ENCODE results near the gene TREML4.
A peak's percentile ranks its signal among the peaks of the same experiment; 100 is the strongest.

TREML4 gene

GRCh38 chr6:41252401-41253169 is 24.4 kb downstream of the TREML4 start:
- DNase-seq (ENCODE audit: low read depth in 2 of 2, low spot score in 1 of 2) = no peak

- no peak for DNase-seq (ENCODE audit: low read depth in 2 of 2, low spot score in 1 of 2)
Measured at GRCh38 chr6:41255110-41255509, 27.0 kb downstream of the TREML4 start.

GRCh38 chr6:41255638-41256246 is 27.6 kb downstream of the TREML4 start:
- no peak for DNase-seq (ENCODE audit: low read depth in 2 of 2, low spot score in 1 of 2)

GRCh38 chr6:41256383-41256782 is 28.2 kb downstream of the TREML4 start:
- DNase-seq (ENCODE audit: low read depth in 2 of 2, low spot score in 1 of 2) = no peak

GRCh38 chr6:41257369-41258195 is 29.4 kb downstream of the TREML4 start:
- no peak for DNase-seq (ENCODE audit: low read depth in 2 of 2, low spot score in 1 of 2)

DNA sequence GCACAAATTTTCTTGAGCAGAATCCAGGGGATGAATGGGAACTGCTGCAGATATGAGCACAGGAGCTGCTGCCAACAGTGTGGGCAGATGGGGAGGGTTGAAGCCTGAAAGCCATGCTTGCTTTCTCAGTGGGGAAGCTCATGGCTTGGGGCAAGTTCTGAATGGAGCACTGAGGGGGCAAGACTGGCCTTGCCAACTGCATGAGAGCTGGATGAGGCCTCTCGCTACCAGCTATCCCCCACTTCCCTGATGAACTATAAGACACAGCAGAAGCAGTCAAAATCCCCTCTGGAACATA is 30.0 kb downstream of the TREML4 start:
- no peak for DNase-seq (ENCODE audit: low read depth in 2 of 2, low spot score in 1 of 2)

DNA sequence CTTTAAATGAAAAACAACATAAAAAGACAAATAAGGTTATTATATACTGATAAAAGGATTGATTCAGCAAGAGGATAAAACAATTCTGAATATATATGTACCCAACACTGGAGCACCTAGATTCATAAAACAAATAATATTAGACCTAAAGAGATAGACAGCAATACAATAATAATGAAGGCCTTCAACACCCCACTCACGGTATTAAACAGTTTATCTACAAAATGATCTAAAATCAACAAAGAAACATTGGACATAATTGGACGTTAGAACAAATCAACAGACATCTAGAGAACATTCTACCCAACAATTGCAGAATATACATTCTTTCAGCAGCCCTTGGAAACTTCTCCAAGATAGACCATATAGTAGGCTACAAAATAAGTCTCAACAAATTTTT is 34.3 kb downstream of the TREML4 start:
- DNase-seq (ENCODE audit: low read depth in 2 of 2, low spot score in 1 of 2) = no peak

DNA sequence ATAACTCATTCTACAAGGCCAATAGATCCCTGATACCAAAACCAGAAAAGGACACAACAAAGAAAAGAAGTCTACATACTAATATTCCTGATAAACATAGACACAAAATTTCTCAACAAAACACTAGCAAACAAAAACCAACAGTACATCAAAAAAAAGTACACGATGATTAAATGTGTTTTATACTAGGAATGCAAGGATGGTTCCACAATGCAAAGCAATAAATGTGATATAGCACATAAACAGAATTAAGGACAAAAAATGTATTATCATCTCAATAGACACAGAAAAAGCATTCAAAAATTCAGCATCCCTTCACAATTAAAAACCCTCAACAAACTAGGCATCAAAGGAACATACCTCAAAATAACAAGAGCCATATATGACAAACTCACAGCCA is 35.1 kb downstream of the TREML4 start:
- DNase-seq (ENCODE audit: low read depth in 2 of 2, low spot score in 1 of 2) = no peak

DNA sequence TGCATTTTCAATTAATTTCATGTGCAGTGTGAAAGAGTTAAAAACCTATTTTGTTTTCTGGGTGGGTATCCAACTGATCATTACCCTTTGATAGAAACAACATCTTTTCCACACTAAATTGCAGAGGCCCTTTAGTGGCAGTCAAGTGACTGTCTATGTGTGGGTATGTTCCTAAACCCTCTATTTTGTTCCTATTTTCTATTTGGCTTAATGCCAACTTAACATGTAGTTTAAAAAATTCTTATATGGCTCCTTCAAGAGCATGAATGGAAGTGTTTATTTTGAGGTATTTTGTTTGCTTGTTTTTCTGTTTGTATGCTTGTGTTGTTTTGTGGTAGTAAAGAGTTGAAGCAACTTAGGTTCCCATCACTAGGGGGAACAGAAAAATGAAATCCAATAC is 38.4 kb downstream of the TREML4 start:
- DNase-seq (ENCODE audit: low read depth in 2 of 2, low spot score in 1 of 2) = no peak

GRCh38 chr6:41268478-41268877 is 40.3 kb downstream of the TREML4 start:
- DNase-seq (ENCODE audit: low read depth in 2 of 2, low spot score in 1 of 2) = no peak

DNA sequence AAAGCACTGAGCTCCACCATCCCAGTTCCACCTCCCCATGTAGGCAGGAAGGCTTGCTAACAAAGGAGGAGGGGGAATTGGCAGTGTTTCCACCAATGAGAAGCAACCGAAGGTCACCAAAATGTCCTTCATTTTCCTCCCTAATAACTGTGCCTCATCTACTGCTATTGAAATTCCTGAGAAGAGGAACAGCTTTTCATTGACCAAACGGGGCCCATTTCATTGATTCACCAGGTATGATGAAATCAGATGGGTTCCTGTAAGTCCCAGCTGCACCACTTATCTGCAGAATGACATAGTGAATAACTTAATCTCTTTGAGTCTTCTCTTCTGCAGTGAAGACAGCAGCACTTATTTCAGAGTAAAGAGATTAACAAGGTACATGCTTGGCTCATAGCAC is 41.0 kb downstream of the TREML4 start:
- DNase-seq (ENCODE audit: low read depth in 2 of 2, low spot score in 1 of 2) = no peak

GRCh38 chr6:41269716-41270115 is 41.6 kb downstream of the TREML4 start:
- no peak for DNase-seq (ENCODE audit: low read depth in 2 of 2, low spot score in 1 of 2)

- DNase-seq (ENCODE audit: low read depth in 2 of 2, low spot score in 1 of 2) = no peak
Measured at GRCh38 chr6:41271901-41272395, 43.8 kb downstream of the TREML4 start.

GRCh38 chr6:41272591-41273240 is 44.6 kb downstream of the TREML4 start:
- no peak for DNase-seq (ENCODE audit: low read depth in 2 of 2, low spot score in 1 of 2)

- no peak for DNase-seq (ENCODE audit: low read depth in 2 of 2, low spot score in 1 of 2)
Measured at GRCh38 chr6:41273714-41274113, 45.6 kb downstream of the TREML4 start.

DNA sequence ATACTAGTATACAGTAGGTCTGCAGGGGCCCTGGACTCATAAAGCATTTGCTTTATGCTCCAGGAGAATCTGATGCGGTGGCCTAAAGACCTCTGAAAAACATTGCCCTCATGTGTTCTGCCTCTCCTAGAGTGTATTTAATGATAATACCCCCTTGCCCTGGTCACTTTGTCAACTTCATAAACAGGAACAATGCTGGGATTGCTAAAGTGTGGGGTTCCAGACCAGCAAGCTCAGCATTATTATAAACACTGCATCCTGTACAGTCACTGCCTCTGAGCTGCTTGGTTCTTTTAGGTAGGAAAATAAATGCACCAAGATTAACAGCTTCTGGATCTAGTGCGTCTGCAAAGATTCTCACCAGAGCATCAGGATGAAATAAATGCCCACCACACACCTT is 46.1 kb downstream of the TREML4 start:
- DNase-seq (ENCODE audit: low read depth in 2 of 2, low spot score in 1 of 2) = no peak

GRCh38 chr6:41275489-41275888 is 47.3 kb downstream of the TREML4 start:
- DNase-seq (ENCODE audit: low read depth in 2 of 2, low spot score in 1 of 2) = no peak

GRCh38 chr6:41277605-41278004 is 49.5 kb downstream of the TREML4 start:
- DNase-seq (ENCODE audit: low read depth in 2 of 2, low spot score in 1 of 2) = no peak

GRCh38 chr6:41278699-41279405 is 50.7 kb downstream of the TREML4 start:
- DNase-seq (ENCODE audit: low read depth in 2 of 2, low spot score in 1 of 2) = peak in 1 of 2 donors; percentile 39

DNA sequence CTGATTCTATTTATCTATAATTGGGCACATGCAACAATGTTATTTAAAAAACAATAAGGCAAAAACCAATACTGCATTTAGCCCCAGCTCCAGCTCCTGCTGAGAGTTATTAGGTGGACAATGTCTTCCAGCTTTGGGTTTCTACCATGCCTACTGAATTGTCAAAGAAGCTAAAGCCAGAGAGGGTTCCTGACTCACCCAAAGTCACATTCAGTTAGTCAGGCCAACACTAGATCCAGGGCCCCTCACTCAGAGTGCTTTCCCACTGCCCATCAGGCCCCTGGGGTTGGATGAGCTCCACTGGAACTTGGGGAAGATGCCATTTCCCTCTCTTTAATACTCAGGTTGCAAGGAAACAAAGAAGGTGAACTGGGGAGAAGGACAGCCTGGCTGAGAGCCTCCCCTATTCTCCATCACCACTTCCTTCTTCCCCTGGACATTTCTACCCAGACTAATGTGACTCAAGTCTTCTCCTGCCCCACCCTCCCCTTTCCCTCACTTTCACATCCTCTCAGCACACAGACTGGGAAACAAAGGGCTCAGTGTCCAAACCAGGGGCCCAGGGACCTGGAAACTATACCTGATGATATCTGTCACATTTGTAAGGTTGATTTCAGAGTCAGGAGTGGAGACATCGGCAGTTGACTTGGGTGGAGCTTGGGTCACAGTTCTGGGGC is 52.4 kb downstream of the TREML4 start:
- DNase-seq (ENCODE audit: low read depth in 2 of 2, low spot score in 1 of 2) = no peak
